ENCODE measurements around the gene AGRP.

DNA sequence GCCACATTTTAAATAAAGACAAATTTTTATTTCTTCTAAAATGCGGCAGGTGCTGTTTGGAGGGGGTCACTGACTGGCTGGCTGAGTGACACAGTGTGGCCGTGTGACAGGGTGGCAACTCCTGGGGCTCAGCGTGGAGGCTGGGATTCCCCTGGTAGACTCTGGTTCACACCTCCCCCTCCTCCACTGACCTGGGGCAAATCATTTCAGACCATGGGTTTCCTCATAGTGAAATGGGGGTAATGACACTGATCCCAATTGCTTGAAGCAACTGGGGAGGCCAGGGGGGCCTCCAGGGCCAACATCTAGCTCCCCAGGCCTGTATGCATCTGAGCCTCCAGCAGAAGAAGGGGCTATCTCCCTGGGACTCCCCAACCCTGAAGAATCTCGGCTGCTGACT, 45.8 kb downstream of the AGRP start:
- no peak for TF ChIP-seq EP300 (IDR thresholded peaks at IDR 0.05)
- TF ChIP-seq, protein P1, sequence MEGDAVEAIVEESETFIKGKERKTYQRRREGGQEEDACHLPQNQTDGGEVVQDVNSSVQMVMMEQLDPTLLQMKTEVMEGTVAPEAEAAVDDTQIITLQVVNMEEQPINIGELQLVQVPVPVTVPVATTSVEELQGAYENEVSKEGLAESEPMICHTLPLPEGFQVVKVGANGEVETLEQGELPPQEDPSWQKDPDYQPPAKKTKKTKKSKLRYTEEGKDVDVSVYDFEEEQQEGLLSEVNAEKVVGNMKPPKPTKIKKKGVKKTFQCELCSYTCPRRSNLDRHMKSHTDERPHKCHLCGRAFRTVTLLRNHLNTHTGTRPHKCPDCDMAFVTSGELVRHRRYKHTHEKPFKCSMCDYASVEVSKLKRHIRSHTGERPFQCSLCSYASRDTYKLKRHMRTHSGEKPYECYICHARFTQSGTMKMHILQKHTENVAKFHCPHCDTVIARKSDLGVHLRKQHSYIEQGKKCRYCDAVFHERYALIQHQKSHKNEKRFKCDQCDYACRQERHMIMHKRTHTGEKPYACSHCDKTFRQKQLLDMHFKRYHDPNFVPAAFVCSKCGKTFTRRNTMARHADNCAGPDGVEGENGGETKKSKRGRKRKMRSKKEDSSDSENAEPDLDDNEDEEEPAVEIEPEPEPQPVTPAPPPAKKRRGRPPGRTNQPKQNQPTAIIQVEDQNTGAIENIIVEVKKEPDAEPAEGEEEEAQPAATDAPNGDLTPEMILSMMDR (IDR thresholded peaks at IDR 0.05), result no peak

Measured in sigmoid colon (tissue), 4 donors.